Colonic mucosa (tissue), 4 donors: ENCODE data around the gene TP53I13. TPM values are rescaled to one million over a fixed set of nuclear protein-coding genes. Genes with fewer than 3 reads are reported as not detected.
A peak's percentile ranks its signal among the peaks of the same experiment; 100 is the strongest.

Experiments used
- DNase-seq: peaks from one replicate; pipeline ENCODE4 v3.0.0-alpha.2; 2020
- H3K27ac ChIP-seq: fragments of 200-600 bp; one replicate; pipeline ENCODE4 v1.8.0; 2021
- H3K27me3 ChIP-seq: fragments of 200-600 bp; one replicate; pipeline ENCODE4 v1.8.0; 2021
- H3K36me3 ChIP-seq: fragments of 200-600 bp; one replicate; pipeline ENCODE4 v1.8.0; 2021
- H3K4me1 ChIP-seq: fragments of 200-600 bp; one replicate; pipeline ENCODE4 v1.8.0; 2021; ENCODE audit warnings: mild to moderate bottlenecking
- H3K4me3 ChIP-seq: fragments of 200-600 bp; one replicate; pipeline ENCODE4 v1.8.0; 2021
- H3K9ac ChIP-seq, 2 donors: one replicate each; pipeline ENCODE4 v1.7.0; 2013; ENCODE audit warnings: control low read depth in 2 of 2, low read depth in 2 of 2, low read length in 2 of 2
- H3K9me3 ChIP-seq: fragments of 200-600 bp; one replicate; pipeline ENCODE4 v1.8.0; 2021
- CTCF ChIP-seq: fragments of 200-600 bp; IDR thresholded peaks from one replicate; pipeline ENCODE4 v1.8.0; 2022; ENCODE audit warnings: antibody characterized with exemption, mild to moderate bottlenecking
- intact Hi-C: fragments of 100-400 bp; cut with DNase I; formaldehyde crosslinking; loops from one replicate; pipeline ENCODE4 v1.14.1; 2022
- total RNA-seq, 2 donors: library from RNA; stranded (reverse); fragmentation: NEBNext Ultra II Directional in 1 of 2; extraction: Animal tissue kit (Norgen Biotek cat#: 25700) in 1 of 2; gene quantifications; one replicate each; pipeline ENCODE4 v1.2.1, GENCODE V29; 2021
- donor health status: healthy.
- donor health status: DM: no; HTN: no; CAD: no.
- donor health status: DM: no; HTN: no; CAD: no.

Gene TP53I13
- total RNA-seq, 2 donors from 2014 or later: 41.2 to 91.2 TPM

- intact Hi-C loops: no loop called here
- no peaks in the 10 kb centered on the region for H3K9me3 ChIP-seq
- peaks cover 34% of the 10 kb centered on the region for H3K4me1 ChIP-seq
- H3K27me3 ChIP-seq: no peaks in the 10 kb centered on the region
- peak within 1 kb of the TSS; percentile 77 for H3K27ac ChIP-seq
- H3K36me3 ChIP-seq: no peaks in the 10 kb centered on the region
- peak within 1 kb of the TSS; percentile 62 for H3K4me3 ChIP-seq
- no peak for TF ChIP-seq CTCF
- DNase-seq: peak; percentile 66
- H3K9ac ChIP-seq: peak within 1 kb of the TSS; percentile 55 to 66
These were observed 24.5 kb downstream of the TP53I13 start, which contains the start of gene ANKRD13B for GRCh38 chr17:29592850-29593551. Gene ANKRD13B (plus strand): TSS chr17:29593132. CDS start chr17:29593622, 490 bp downstream.

GRCh38 chr17:29593591-29594518 lies 25.4 kb downstream of the TP53I13 start:
- Histone ChIP-seq H3K36me3 (no peaks in the 10 kb centered on the region), H3K27me3 (no peaks in the 10 kb centered on the region), H3K4me1 (peaks cover 29% of the 10 kb centered on the region), H3K9me3 (no peaks in the 10 kb centered on the region), H3K27ac (no peak overlapping the region), H3K9ac (peak overlapping the region; percentile 26 to 39), H3K4me3 (peak overlapping the region; percentile 62)
- no peak for DNase-seq
- intact Hi-C loops: no loop called here
- TF ChIP-seq CTCF: no peak

GRCh38 chr17:29594519-29595090 lies 26.1 kb downstream of the TP53I13 start:
- no peak for DNase-seq

GRCh38 chr17:29595107-29595942 lies 26.8 kb downstream of the TP53I13 start:
- H3K27ac ChIP-seq: no peak overlapping the region
- H3K9ac ChIP-seq: no peak overlapping the region
- no peaks in the 10 kb centered on the region for H3K36me3 ChIP-seq
- intact Hi-C loops: no loop called here
- no peaks in the 10 kb centered on the region for H3K9me3 ChIP-seq
- peaks cover 23% of the 10 kb centered on the region for H3K4me1 ChIP-seq
- TF ChIP-seq CTCF: no peak
- DNase-seq: no peak
- no peaks in the 10 kb centered on the region for H3K27me3 ChIP-seq
- no peak overlapping the region for H3K4me3 ChIP-seq

More at GRCh38 chr17:29594519-29595090, 26.1 kb downstream of the TP53I13 start:
- Histone ChIP-seq H3K9me3 (no peaks in the 10 kb centered on the region), H3K27me3 (no peaks in the 10 kb centered on the region), H3K36me3 (no peaks in the 10 kb centered on the region), H3K4me1 (peaks cover 29% of the 10 kb centered on the region), H3K9ac (no peak overlapping the region), H3K27ac (no peak overlapping the region), H3K4me3 (no peak overlapping the region)
- intact Hi-C loops: no loop called here
- no peak for TF ChIP-seq CTCF
